Measurements from ENCODE around the gene GGTLC2.

GRCh38 chr22:22595001-22595835 lies 49.2 kb upstream of the GGTLC2 start:
- TF ChIP-seq POLR2A (IDR thresholded peaks at IDR 0.05; ENCODE audit: low read depth, low read length) (no peak), POLR2AphosphoS5 (IDR thresholded peaks at IDR 0.05; ENCODE audit: low read depth, low read length) (no peak), TAF1 (IDR thresholded peaks at IDR 0.05; ENCODE audit: low read depth, low read length) (no peak), SPI1 (IDR thresholded peaks at IDR 0.05; ENCODE audit: low read depth, low read length) (no peak), PAX5 (IDR thresholded peaks at IDR 0.05; ENCODE audit: insufficient read depth, low read length, severe bottlenecking) (no peak), POU2F2 (IDR thresholded peaks at IDR 0.05; ENCODE audit: low read depth, low read length) (no peak)

Measured in GM12891 (cell line).